Activated naive CD8-positive, alpha-beta T cell treated with anti-CD3 and anti-CD28 coated beads, Interleukin-2, amount 50 U/mL, for 24 hours (primary cell): ENCODE results near the gene ANK3.

ENCODE experiments used
- ATAC-seq: fragments of 150-1000 bp; cut with Tn5 transposase; one replicate; pipeline ENCODE4 v1.10.0; 2021
- DNase-seq: peaks from one replicate; pipeline ENCODE4 v3.0.0; 2021
- H3K27ac Mint-ChIP-seq: one replicate; pipeline ENCODE4 v1.8.0; 2021; ENCODE audit warnings: mild to moderate bottlenecking, mixed read lengths
- H3K27me3 Mint-ChIP-seq: one replicate; pipeline ENCODE4 v1.8.0; 2021; ENCODE audit warnings: mixed read lengths
- H3K36me3 Mint-ChIP-seq: one replicate; pipeline ENCODE4 v1.8.0; 2021; ENCODE audit warnings: low read depth, mixed read lengths
- H3K4me1 Mint-ChIP-seq: one replicate; pipeline ENCODE4 v1.8.0; 2021; ENCODE audit warnings: mixed read lengths
- H3K4me3 Mint-ChIP-seq: one replicate; pipeline ENCODE4 v1.8.0; 2021; ENCODE audit warnings: mild to moderate bottlenecking, moderate library complexity, mixed read lengths
- H3K9me3 Mint-ChIP-seq: one replicate; pipeline ENCODE4 v1.8.0; 2021; ENCODE audit warnings: mixed read lengths

Gene ANK3

GRCh38 chr10:60024506-60024905 lies 365.2 kb downstream of the ANK3 start:
- Mint-ChIP-seq H3K36me3 (no peaks in the 10 kb centered on the region), H3K4me3 (no peak overlapping the region), H3K4me1 (no peaks in the 10 kb centered on the region), H3K27ac (no peak overlapping the region), H3K9me3 (no peaks in the 10 kb centered on the region), H3K27me3 (no peaks in the 10 kb centered on the region)
- ATAC-seq (no peak), DNase-seq (no peak)

GRCh38 chr10:60023155-60023877 lies 366.4 kb downstream of the ANK3 start:
- DNase-seq (no peak), ATAC-seq (no peak)
- no peaks in the 10 kb centered on the region for H3K27me3 Mint-ChIP-seq
- H3K4me3 Mint-ChIP-seq: no peak overlapping the region
- no peaks in the 10 kb centered on the region for H3K4me1 Mint-ChIP-seq
- H3K9me3 Mint-ChIP-seq: no peaks in the 10 kb centered on the region
- no peak overlapping the region for H3K27ac Mint-ChIP-seq
- H3K36me3 Mint-ChIP-seq: no peaks in the 10 kb centered on the region

DNA sequence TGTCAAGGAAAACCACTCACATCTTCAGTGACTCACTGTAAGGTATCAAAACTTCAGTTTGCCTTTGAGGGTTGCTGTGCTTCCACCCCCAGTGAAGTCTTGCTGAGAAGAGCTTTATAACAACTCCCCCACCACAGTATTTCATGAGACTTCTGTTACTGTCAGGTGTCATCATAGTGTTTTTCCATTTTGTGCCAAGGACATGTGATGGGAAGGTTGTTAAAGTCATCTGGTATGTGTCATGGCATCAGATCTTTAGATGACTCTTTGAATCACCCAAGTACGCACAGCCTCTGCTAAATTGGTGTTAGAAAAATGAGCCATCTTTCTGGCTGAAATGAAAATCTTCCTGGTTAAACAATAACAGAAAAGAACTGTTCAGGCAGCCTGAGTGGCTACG lies 368.3 kb downstream of the ANK3 start:
- Mint-ChIP-seq H3K4me1 (no peaks in the 10 kb centered on the region), H3K9me3 (no peaks in the 10 kb centered on the region), H3K4me3 (no peak overlapping the region), H3K36me3 (no peaks in the 10 kb centered on the region), H3K27ac (no peak overlapping the region), H3K27me3 (no peaks in the 10 kb centered on the region)
- no peak for ATAC-seq
- no peak for DNase-seq

DNA sequence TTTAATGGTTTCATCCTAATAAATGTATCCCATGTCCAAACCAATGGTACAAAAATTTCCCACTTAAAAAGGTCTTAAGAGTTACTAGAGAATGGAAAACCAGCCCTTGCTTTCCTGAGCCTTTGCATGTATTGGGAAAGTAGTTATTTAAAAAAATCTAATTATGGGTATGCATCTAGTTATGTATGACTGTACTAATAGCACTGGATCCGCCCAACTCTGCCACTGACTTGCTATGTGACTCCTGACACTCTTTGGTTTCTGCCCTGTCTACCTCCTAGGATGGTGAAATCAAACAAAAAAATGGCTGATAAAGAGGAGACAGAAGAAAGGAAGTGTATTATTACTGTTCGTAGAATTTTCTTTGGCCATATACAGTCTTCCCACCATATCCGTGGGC lies 372.9 kb downstream of the ANK3 start:
- DNase-seq (no peak), ATAC-seq (no peak)
- H3K4me1 Mint-ChIP-seq: no peaks in the 10 kb centered on the region
- H3K9me3 Mint-ChIP-seq: no peaks in the 10 kb centered on the region
- no peak overlapping the region for H3K4me3 Mint-ChIP-seq
- no peak overlapping the region for H3K27ac Mint-ChIP-seq
- no peaks in the 10 kb centered on the region for H3K36me3 Mint-ChIP-seq
- peaks cover 3% of the 10 kb centered on the region for H3K27me3 Mint-ChIP-seq

GRCh38 chr10:60009710-60010383 lies 379.8 kb downstream of the ANK3 start:
- no peaks in the 10 kb centered on the region for H3K36me3 Mint-ChIP-seq
- DNase-seq: no peak
- no peak for ATAC-seq

GRCh38 chr10:60009276-60009675 lies 380.4 kb downstream of the ANK3 start:
- H3K4me3 Mint-ChIP-seq: no peak overlapping the region
- DNase-seq (no peak), ATAC-seq (no peak)
- H3K27ac Mint-ChIP-seq: no peak overlapping the region
- no peaks in the 10 kb centered on the region for H3K4me1 Mint-ChIP-seq
- H3K36me3 Mint-ChIP-seq: no peaks in the 10 kb centered on the region
- peaks cover 3% of the 10 kb centered on the region for H3K27me3 Mint-ChIP-seq
- no peaks in the 10 kb centered on the region for H3K9me3 Mint-ChIP-seq

More at GRCh38 chr10:60009710-60010383, 379.8 kb downstream of the ANK3 start:
- Mint-ChIP-seq H3K9me3 (no peaks in the 10 kb centered on the region), H3K27me3 (peaks cover 3% of the 10 kb centered on the region), H3K27ac (no peak overlapping the region), H3K4me1 (no peaks in the 10 kb centered on the region), H3K4me3 (no peak overlapping the region)

GRCh38 chr10:60008816-60009215 lies 380.9 kb downstream of the ANK3 start:
- Mint-ChIP-seq H3K9me3 (no peaks in the 10 kb centered on the region), H3K27me3 (peaks cover 3% of the 10 kb centered on the region), H3K27ac (no peak overlapping the region), H3K4me3 (no peak overlapping the region), H3K4me1 (no peaks in the 10 kb centered on the region), H3K36me3 (no peaks in the 10 kb centered on the region)
- ATAC-seq (no peak), DNase-seq (no peak)

- Mint-ChIP-seq H3K36me3 (no peaks in the 10 kb centered on the region), H3K9me3 (no peaks in the 10 kb centered on the region), H3K27me3 (no peaks in the 10 kb centered on the region), H3K4me3 (no peak overlapping the region), H3K27ac (no peak overlapping the region), H3K4me1 (no peaks in the 10 kb centered on the region)
- ATAC-seq (no peak), DNase-seq (no peak)
Observed at GRCh38 chr10:60006062-60006461, 383.6 kb downstream of the ANK3 start.

GRCh38 chr10:60003651-60004523 lies 385.8 kb downstream of the ANK3 start:
- Mint-ChIP-seq H3K4me1 (peaks cover 4% of the 10 kb centered on the region), H3K4me3 (no peak overlapping the region), H3K27me3 (peaks cover 3% of the 10 kb centered on the region), H3K9me3 (no peaks in the 10 kb centered on the region), H3K36me3 (no peaks in the 10 kb centered on the region), H3K27ac (no peak overlapping the region)
- ATAC-seq: no peak
- DNase-seq: no peak

- DNase-seq (no peak), ATAC-seq (no peak)
- Mint-ChIP-seq H3K27me3 (peaks cover 7% of the 10 kb centered on the region), H3K4me1 (peaks cover 8% of the 10 kb centered on the region), H3K36me3 (no peaks in the 10 kb centered on the region), H3K9me3 (no peaks in the 10 kb centered on the region), H3K27ac (no peak overlapping the region), H3K4me3 (no peak overlapping the region)
Observed at GRCh38 chr10:60000747-60001146, 388.9 kb downstream of the ANK3 start.

GRCh38 chr10:59997827-59998525 lies 391.7 kb downstream of the ANK3 start:
- H3K27ac Mint-ChIP-seq: no peak overlapping the region
- H3K4me1 Mint-ChIP-seq: peaks cover 8% of the 10 kb centered on the region
- no peaks in the 10 kb centered on the region for H3K36me3 Mint-ChIP-seq
- H3K27me3 Mint-ChIP-seq: peaks cover 9% of the 10 kb centered on the region
- ATAC-seq (no peak), DNase-seq (no peak)
- H3K9me3 Mint-ChIP-seq: no peaks in the 10 kb centered on the region
- H3K4me3 Mint-ChIP-seq: no peak overlapping the region

DNA sequence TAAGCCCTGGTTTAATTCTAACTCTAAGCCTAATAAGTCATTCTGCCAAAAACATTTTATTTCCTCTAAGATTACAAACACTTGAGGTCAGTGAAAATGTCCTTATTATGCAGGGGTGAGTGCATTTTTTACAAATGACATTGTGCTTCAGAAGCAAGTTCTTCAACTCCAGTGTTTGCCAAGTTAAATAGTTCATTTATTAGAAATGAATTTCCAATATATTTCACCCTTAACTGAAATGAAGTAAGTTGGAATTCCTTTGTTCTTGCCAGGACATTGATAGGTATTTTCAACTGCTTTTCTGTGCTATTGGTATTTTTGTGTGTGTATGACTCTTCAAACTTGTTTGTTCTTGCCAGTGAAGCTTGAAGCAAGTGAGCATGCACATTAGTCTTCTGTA lies 393.8 kb downstream of the ANK3 start:
- no peak for DNase-seq
- Mint-ChIP-seq H3K27ac (no peak overlapping the region), H3K4me1 (peaks cover 12% of the 10 kb centered on the region), H3K27me3 (peaks cover 14% of the 10 kb centered on the region), H3K36me3 (no peaks in the 10 kb centered on the region), H3K4me3 (no peak overlapping the region), H3K9me3 (no peaks in the 10 kb centered on the region)
- ATAC-seq: no peak

- no peaks in the 10 kb centered on the region for H3K36me3 Mint-ChIP-seq
- no peak overlapping the region for H3K4me3 Mint-ChIP-seq
- ATAC-seq (no peak), DNase-seq (no peak)
- peaks cover 9% of the 10 kb centered on the region for H3K4me1 Mint-ChIP-seq
- peaks cover 18% of the 10 kb centered on the region for H3K27me3 Mint-ChIP-seq
- H3K9me3 Mint-ChIP-seq: no peaks in the 10 kb centered on the region
- H3K27ac Mint-ChIP-seq: no peak overlapping the region
Observed at GRCh38 chr10:59993931-59994330, 395.7 kb downstream of the ANK3 start.

GRCh38 chr10:59991661-59992060 lies 398.0 kb downstream of the ANK3 start:
- H3K4me3 Mint-ChIP-seq: no peak overlapping the region
- DNase-seq (no peak), ATAC-seq (peak; percentile 28)
- H3K36me3 Mint-ChIP-seq: no peaks in the 10 kb centered on the region
- peaks cover 5% of the 10 kb centered on the region for H3K4me1 Mint-ChIP-seq
- no peak overlapping the region for H3K27ac Mint-ChIP-seq
- H3K9me3 Mint-ChIP-seq: no peaks in the 10 kb centered on the region
- H3K27me3 Mint-ChIP-seq: peaks cover 15% of the 10 kb centered on the region
